HG03442 (cell line): ENCODE data around the gene NASP.

Experiments
- ATAC-seq: cut with Tn5 transposase; IDR thresholded peaks from one replicate; pipeline ENCODE4 v1.9.1; 2021; ENCODE audit warnings: mild to moderate bottlenecking, moderate library complexity; ENCODE audit not compliant: unreplicated experiment

Gene NASP

DNA sequence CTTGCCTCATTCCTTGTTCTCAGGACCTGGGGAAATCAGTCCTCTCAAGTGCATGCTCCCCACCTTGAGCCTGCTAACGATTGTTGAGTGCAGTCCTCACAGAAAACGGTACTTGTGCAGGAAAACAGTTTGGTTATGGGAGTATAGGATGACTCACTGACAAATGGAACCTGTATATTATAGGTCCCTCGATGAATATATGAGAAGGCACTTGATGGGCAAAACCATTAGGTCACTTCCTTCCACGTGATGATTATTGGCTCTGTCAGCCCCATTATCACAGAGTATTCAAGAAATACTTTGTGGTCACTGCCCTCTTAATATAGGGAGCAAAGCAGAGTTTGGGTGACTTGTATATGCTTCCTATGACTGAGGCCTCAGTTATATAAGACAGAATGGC, 33.8 kb downstream of the NASP start:
- no peak for ATAC-seq

DNA sequence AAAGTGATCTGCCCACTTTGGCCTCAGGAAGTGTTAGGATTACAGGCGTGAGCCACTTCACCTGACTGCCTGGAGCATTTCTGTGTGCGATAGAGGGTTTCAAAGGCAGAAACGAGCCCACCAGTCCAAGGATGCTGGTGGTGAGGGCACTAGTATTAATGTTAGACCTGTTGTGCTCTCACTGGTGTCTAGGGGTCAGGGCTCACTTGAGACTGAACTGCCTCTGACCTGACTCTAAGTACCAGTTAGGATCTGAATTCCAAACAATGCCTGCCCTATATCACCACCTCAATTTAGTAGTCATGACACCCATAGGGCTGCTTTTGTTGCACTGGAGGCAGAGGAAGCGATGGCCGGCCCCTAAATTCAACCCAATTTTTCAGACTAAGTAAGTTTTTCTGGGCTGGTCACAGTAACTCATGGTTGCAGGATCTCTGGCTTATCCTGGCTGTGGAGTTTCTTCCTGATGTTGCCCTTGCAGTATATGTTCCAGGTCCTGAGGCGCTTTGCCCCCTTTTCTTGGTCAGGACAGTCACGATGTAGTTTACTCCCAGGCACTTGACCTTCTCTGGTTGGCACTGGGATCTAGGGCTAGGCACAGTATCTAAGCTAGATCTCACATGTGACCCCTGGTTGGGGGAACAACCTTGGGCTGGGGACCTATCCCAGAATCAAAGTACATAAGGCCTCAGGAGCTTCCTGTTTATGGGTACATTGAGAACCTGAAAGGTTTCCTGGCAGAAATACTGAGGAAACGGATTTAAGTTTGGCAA, 35.5 kb downstream of the NASP start:
- ATAC-seq, result no peak

DNA sequence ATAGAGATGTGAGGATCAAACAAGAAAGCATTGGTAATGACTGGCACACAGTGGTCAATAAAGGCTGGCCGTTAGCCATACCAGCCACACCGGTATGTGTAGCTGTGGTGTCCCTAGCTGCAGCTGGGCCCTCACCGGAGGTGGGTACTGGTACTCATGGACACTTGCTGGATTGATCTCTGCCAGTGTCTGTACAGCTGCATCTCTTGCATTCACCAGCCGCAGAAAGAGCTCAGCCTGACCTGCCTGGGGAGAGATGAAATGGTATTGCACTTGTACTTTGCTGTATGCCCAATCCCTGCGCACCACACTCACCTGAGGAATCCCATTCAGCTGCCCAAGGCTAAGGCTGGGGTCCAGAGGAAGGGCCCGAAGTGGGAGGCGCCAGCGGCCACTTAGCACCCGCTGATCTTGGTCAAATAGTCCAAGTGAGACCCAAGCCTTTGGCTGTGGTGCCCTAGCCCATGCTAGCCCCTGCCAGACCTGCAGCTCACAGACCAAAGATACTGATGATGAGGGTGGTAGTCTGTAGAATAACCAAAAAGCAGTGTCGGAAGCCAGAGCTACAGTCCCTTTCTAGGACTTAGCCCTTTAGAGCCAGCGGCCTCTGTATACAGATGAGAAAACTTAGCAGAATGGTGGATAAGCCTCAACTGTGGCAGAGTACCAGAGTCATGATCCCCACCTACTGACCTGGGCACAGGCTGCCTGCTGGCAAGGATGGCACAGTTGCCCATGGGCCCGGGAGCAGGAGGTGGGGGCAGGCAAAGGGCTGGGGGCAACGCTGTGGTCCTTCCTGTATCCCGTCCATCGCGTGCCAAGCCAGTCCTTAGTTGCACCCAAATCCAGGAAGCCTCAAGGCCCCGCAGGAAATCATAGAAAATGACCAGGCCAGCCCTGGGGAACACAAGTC, 37.0 kb downstream of the NASP start:
- ATAC-seq, result no peak

DNA sequence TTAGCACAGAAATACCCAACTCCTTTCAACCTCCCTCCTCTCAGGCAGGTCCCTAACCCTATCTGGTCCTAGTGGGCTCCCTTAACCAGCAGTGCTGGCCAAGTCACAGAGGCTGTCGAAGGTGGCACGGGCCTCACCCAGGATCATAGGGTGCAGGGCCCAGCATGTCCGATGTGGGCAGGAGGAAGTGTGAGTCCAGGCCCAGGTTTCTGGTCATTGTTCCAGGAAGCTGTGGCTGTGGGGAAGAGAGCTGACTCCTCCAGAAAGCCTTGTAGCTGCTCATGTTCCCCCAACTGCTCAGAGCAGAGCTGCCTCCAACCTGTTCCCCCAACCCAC, 37.6 kb downstream of the NASP start:
- no peak for ATAC-seq

DNA sequence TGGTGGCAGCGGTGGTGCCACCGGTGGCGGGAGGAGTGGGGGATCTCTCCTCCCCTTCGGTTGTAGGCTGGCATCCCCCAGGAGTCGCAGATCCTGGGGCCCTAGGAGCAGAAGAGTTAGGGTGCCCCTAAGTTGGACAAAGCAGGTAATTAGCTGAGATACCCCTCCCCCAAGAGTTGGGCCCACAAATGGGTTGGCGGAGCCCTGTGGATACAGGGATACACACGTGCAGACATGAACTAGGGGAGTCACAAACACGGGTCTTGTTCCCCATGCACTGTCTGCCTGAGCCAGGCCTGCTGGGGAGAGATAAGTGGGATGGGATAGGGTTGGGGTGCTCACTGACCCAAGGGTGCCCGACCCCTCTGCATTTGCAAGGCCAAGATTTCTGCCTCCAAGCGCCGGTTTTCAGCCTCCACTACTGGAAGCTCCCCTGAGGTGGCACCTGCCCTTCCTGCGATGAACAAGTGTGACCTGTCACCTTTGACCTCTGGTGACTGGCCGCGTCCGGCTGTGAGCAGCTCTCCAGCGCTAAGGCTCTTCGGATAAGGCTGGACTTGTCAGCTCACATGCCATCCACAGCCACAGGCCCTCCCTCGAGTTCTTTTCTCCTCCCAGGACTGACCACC, 38.2 kb downstream of the NASP start:
- no peak for ATAC-seq

DNA sequence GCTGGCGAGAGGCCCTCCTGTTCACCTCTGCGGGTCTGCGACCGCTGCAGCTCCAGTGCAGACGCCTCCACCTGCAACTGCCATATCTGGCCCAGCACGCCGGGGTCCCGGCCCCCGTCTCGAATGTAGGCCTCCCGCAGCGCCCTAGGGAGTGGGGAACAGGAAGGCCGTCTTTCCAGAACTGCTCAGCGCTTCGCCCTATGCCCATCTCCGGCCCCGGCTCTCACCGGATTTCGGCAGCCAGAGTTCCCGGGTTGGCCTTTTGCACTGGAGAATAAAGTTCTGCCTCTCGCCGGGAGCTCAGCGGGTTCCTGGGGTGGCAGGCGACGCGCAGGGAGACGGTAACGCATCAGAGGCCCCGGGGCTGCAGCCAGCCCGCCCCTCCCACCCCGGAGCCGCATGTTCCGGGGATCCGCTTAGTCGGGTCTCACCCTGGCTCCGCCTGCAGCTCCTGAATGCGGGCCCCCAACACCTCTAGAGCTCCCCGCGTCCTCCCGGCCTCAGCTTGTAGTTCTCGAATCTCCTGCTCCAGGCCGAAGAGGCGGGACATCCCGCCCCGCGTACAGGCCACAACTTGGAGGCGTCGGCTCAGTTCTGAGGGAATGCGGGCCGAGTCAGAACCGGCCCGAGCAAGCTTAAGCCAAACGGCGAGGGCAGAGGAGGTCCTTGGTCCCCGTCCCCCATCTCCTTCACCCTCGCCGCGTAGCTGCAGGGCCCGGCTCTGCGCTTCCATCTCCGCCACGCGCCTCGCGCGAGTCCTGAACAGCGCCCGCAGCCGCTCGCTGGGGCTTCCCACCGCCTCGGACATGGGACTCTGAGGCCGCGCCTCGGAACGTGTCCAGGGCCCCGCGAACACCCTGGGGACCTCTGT, 38.9 kb downstream of the NASP start:
- no peak for ATAC-seq

DNA sequence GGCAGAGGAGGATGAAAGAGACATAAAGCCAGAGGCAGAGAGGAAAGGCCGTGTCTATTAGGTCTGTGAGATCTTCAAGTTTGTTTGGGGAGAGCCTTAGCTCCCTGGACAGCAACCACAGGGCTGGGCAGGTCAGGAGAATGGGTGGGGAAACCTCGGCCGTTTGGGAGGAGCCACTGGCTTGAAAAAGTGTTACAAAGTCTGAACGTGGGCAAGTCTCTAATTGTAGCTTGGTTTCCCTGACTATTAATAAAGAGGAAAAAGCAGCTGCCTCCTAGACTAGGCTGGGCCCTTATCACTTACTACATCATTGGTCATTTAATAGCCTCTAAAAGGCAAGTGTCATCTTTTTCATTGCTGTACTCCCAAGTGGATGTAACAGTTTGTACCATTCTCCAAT, 40.1 kb downstream of the NASP start, which contains the start of gene CCDC17:
Gene CCDC17, minus strand, starts transcription at position 83 of the 400 bp plus-strand sequence. CDS start 145 bp downstream, outside the sequence.
- no peak for ATAC-seq

DNA sequence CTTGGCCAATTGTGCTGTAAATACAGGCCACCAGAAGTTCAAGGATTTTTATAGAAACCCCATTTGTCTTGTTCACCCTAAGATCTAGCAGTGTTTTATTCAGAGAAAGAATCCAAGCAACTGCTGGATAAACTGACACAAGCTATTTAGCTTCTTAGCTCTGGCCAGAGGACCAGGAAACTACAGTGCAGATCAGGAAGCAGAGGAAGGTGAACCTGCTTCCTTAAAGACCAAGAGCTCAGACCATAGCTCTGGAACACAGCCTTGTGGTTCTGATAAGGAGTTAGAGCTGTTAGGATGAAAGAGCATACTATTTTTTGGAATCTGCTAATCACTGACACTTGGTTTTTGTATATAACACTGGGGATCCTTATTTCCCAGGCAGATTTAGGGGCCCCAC, 45.2 kb downstream of the NASP start:
- no peak for ATAC-seq

DNA sequence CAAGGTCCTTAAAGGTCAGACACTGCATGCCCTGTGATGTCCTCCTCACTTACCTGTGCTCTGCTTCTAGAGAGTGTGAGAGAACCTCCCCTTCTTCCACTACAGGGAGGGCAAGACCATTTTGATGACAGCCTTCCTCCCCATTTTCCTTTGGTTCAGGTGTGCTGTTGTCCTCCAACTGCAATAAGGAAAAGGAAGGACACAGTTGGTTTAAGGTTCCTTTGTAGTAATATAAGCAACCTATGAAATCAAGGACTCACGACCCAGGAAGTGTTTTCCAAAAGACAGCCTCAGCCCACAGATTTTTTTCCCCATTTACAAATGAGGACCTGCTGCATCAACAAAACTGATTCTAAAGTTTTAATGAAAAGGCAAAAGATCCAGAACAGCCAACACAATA, 46.6 kb downstream of the NASP start:
- ATAC-seq, result no peak

DNA sequence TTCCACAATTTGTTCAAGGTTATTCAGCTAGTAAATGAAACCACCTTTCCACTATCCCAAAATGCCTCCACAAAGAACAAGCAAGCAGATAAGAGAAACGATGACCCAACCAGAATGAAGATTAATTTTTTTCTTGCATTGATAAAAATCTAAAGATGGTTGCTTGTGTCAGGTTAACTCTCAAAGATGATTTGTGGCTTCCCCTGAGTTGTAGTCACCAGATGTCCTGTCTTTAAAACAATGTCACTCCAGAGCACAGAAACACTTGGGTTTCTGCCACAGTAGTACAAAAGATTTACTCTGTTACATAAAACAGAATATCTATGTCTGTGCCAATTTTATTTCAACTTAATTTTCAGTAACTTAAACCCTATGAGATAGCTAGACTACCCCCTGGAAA, 51.4 kb downstream of the NASP start:
- no peak for ATAC-seq

DNA sequence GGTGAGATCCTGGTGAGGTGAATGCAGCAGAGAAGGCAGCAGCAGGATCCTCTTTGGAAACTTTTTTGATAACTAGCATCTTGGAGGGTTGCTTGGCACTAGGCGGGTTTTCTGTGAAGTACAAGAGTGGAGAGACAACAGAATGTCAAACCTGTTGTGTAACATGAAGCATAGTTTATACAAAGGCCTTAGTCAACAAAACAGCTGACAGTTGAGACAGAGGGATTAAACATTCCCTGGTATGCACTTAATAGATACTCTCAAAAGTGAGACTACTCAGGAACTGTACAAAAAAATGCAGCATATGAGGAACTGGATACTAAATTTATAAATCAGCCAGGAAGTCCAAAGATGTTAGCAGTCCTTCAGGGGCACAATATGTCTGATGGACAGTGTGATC, 56.5 kb downstream of the NASP start:
- no peak for ATAC-seq

DNA sequence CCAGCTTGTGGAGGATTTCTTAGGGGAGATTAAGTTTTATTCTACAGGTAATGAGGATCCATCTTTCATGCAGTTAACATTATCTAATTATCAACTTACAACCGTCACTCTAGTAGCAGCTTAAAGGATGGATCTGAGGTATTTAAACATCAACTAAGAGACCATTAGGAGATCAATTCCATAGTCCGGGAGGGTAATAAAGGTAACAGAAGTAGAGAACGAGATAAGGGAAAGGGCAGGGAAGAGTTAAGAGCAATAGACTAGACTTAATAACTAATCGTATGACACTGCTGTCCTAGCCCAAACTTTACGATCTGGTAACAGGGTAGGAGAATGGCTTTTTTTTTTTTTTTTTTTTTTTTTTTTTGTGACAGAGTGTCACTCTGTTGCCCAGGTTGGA, 59.5 kb downstream of the NASP start:
- no peak for ATAC-seq

DNA sequence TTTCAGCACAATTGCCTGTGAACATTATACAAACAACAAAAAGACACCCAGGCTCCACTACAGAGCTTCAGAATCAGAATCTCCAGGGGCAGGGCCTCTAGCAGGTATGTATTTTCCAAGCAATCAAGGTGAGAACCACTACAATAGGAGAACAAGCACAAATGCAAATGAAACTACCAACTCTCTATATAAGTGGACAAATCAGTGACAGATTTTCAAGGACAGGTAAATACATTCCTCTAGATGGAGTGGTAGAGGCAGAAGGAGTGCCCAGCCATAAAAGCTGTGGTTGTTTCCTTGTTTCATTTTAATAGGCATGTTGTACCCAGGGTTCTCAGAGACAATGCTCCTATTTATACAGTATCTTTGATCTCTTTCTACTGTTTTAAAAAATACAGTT, 60.1 kb downstream of the NASP start:
- ATAC-seq, result no peak

DNA sequence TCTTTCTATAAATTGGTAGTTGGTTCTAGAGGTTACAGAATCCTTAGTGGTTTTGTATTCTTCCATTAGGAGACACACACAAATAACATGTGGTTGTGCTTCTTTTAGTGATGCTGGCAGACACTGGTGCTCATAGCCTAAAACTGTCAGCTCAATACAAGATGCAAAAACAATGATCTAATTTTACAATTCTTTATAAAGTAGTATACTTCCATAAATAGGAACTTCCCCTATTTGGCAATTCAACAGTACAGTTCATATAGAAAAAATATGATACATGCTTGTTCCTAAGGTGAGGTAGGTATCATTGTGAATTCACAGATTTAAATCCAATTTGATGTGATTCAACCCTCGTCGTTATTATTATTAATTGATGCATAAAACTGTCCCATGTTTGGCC, 60.8 kb downstream of the NASP start:
- ATAC-seq, result no peak

DNA sequence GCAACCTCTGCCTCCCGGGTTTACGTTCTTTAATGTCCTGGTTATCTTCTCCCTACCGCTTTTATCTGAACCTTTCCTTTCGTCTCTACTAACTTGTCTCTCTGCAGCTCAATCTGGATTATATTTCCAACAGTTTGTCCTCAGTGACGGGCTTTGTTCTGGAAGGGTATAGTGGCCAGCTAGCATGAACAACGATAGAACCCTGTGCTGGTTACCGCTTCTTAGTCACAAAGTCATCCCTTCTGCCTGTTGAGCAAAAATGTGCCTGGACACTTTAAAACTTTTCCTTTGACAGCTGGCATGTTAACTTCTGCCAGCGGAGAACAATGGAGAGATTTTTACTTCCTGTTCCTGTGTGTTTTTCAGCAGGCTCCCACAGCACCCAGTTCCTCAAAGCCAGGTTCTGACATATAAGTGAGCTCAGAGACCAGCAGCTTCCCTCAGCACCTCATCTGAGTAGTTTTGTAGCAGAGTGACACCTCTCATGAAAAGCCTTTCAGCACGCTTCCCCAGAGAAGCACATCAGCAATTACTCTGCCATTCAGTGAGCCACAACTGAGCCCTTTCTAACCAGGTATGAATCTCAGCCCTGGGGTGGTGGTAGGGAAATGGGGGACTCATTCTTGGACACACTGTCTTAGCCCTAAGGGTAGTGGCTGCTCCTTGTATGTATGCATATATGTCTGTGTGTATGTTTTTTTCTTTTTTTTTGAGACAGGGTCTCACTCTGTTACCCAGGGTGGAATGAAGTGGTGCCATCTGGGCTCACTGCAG, 63.6 kb downstream of the NASP start:
- no peak for ATAC-seq

DNA sequence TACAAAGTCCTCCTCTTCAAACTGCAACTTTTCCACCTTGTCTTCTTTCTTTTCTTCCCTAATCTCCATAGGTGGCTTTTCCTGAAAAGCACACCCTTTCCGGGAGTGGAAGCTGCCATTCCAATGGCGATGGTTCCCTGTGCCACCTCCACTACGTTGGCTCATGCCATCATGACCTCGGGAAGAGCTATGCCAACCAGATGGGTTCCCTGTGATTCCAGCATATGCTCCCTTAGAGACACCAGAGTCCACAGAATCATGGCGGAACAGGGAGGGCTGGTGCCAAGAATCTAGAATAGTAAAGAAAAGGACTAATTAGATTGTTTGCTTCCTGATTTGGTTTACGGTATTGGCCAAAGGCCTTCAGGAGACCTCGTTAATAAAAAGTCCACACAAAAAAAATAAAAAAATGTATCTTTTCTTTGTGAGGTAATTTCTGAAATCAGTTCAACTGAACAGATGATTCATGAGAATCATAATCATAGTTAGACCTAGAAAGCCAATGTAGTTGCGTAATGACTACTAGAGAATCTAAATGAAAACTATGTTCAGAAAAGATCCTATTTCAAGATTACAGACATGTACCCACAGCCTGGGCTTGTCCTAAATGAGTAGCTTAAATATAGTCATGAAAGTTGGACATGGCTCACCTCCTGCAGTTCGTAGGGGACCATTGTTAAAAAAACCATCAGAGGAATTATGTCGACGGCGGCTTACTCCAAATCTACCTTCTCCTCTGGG, 70.9 kb downstream of the NASP start:
- ATAC-seq, result no peak

DNA sequence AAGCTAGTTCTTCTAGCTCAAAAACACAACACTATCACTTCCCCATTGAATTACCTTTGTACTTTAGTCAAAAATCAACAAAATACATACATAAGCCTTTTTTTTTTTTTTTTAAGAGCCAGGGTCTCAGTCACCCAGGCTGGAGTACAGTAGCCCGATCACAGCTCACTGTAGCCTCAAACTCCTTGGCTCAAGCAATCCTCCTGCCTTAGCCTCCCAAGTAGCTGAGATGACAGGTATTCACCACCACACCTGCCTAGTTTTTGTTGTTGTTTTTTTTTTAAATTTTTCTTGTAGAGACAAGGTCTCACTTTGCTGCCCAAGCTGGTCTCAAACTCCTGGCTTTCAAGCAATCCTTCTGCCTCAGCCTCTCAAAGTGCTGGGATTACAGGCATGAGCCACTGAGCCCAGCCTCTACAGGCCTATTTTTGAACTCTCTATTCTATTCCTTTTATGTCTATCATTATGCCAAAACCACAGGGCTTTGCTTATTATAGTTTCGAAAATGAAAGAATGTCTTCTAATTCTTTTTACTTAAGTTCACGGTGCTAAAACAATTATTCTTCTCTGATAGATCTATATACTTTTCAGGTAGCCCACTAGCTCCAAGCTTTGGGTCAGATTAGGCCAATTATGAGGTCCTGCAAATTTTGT, 72.9 kb downstream of the NASP start:
- no peak for ATAC-seq

DNA sequence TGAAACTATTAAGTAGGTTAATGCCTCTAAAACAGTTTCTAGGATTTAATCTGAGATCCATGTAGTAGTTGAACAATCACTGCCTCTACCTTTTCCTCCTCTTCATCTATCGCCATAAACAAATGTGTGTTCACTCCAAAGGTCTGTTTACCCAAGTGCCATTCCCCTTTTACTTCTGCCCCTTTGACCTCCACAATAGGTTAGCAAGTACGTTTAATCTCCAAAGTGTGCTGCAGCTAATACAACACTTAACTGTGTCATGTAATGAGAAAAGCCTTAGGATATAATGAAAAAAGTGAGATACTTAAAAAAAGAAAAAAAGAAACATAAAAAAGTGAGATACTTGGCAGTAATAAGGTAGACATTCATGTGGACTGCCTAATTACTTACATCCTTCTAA, 74.3 kb downstream of the NASP start:
- no peak for ATAC-seq

DNA sequence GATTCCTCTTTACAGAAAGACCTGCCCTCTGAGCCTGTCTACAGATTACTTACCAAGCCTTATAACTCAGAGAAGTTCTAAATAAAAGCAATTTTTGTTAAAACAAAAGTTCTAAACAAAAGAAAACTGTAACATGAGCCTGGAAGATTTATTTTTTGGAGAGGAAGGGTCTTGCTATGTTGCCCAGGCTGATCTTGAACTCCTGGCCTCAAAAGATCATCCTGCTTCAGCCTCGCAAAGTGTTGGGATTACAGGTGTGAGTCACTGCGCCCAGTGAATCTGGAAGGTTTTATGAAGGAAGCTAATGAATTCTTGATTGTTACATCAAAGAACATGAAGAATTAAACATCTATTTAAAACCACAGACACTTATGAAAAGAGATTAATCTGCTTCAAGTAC, 75.4 kb downstream of the NASP start:
- no peak for ATAC-seq
